ENCODE results near the gene DNAJB6.

Gene DNAJB6

GRCh38 chr7:157408258-157409101, 71.7 kb downstream of the DNAJB6 start:
- H2AFZ ChIP-seq = no peak overlapping the region
- no peak overlapping the region for H3K9ac ChIP-seq
- no peak overlapping the region for H3K27ac ChIP-seq
- H3K79me2 ChIP-seq = peaks cover 21% of the 10 kb centered on the region
- no peak overlapping the region for H3K4me3 ChIP-seq (ENCODE audit: low read depth, low read length)
- no peak overlapping the region for H3K4me2 ChIP-seq (ENCODE audit: low read length)
- no peak for TF ChIP-seq CTCF (IDR thresholded peaks at IDR 0.05)
- no peaks in the 10 kb centered on the region for H3K36me3 ChIP-seq (ENCODE audit: control insufficient read depth, insufficient read depth, low read length)
- peaks cover 13% of the 10 kb centered on the region for H3K4me1 ChIP-seq
- H3K27me3 ChIP-seq (ENCODE audit: control insufficient read depth, insufficient read depth, low read length) = no peaks in the 10 kb centered on the region
- no peaks in the 10 kb centered on the region for H3K9me3 ChIP-seq (ENCODE audit: control insufficient read depth, low read length)

- Histone ChIP-seq H3K79me2 (peaks cover 21% of the 10 kb centered on the region), H3K4me2 (ENCODE audit: low read length) (no peak overlapping the region), H2AFZ (no peak overlapping the region), H3K4me3 (ENCODE audit: low read depth, low read length) (no peak overlapping the region), H3K27me3 (ENCODE audit: control insufficient read depth, insufficient read depth, low read length) (no peaks in the 10 kb centered on the region), H3K36me3 (ENCODE audit: control insufficient read depth, insufficient read depth, low read length) (no peaks in the 10 kb centered on the region), H3K27ac (no peak overlapping the region), H3K9me3 (ENCODE audit: control insufficient read depth, low read length) (no peaks in the 10 kb centered on the region), H3K4me1 (peaks cover 13% of the 10 kb centered on the region), H3K9ac (no peak overlapping the region)
- TF ChIP-seq CTCF (IDR thresholded peaks at IDR 0.05) = no peak
These were observed 72.4 kb downstream of the DNAJB6 start for GRCh38 chr7:157409149-157409752.

- no peak overlapping the region for H3K27ac ChIP-seq
- no peaks in the 10 kb centered on the region for H3K9me3 ChIP-seq (ENCODE audit: control insufficient read depth, low read length)
- H3K4me2 ChIP-seq (ENCODE audit: low read length) = no peak overlapping the region
- no peak overlapping the region for H3K9ac ChIP-seq
- H3K4me3 ChIP-seq (ENCODE audit: low read depth, low read length) = no peak overlapping the region
- no peaks in the 10 kb centered on the region for H3K36me3 ChIP-seq (ENCODE audit: control insufficient read depth, insufficient read depth, low read length)
- peaks cover 9% of the 10 kb centered on the region for H3K4me1 ChIP-seq
- peaks cover 21% of the 10 kb centered on the region for H3K79me2 ChIP-seq
- TF ChIP-seq CTCF (IDR thresholded peaks at IDR 0.05) = no peak
- H3K27me3 ChIP-seq (ENCODE audit: control insufficient read depth, insufficient read depth, low read length) = no peaks in the 10 kb centered on the region
- no peak overlapping the region for H2AFZ ChIP-seq
These were observed 73.2 kb downstream of the DNAJB6 start for GRCh38 chr7:157409753-157410727.

DNA sequence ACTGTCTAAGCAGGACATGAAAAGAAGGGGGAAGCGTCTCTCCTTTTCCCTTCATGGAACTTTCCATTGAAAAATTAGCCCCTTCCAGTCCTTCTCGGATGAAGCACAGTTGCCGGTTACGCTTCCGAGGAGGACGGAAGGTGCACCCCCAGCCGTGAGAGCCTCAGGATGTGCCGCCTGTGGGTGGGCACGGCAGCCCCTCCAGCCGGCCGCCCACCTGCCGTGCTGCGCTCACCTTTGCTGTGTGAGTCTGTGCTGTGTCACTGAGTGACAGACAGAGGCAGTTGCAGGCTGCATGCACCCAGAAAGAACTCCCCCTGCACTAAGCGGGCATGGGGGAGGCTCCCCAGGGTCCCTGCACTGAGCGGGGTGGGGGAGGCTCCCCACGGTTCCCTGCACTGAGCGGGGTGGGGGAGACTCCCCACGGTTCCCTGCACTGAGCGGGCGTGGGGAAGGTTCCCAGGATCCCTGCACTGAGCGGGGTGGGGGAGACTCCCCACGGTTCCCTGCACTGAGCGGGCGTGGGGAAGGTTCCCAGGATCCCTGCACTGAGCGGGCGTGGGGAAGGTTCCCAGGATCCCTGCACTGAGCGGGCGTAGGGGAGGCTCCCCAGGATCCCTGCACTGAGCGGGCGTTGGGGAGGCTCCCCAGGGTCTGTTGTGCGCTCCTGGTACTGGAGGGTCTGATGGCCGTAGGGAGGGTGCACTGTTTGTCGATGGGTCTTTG, 74.2 kb downstream of the DNAJB6 start:
- Histone ChIP-seq H3K4me2 (ENCODE audit: low read length) (no peak overlapping the region), H3K9ac (no peak overlapping the region), H3K27me3 (ENCODE audit: control insufficient read depth, insufficient read depth, low read length) (no peaks in the 10 kb centered on the region), H3K4me1 (peaks cover 2% of the 10 kb centered on the region), H3K36me3 (ENCODE audit: control insufficient read depth, insufficient read depth, low read length) (no peaks in the 10 kb centered on the region), H3K79me2 (peaks cover 18% of the 10 kb centered on the region), H2AFZ (no peak overlapping the region), H3K4me3 (ENCODE audit: low read depth, low read length) (no peak overlapping the region), H3K9me3 (ENCODE audit: control insufficient read depth, low read length) (no peaks in the 10 kb centered on the region), H3K27ac (no peak overlapping the region)
- TF ChIP-seq CTCF (IDR thresholded peaks at IDR 0.05) = no peak

Measured in parathyroid adenoma (tissue), 2 donors.